Activated CD4-positive, alpha-beta T cell treated with anti-CD3 and anti-CD28 coated beads, Interleukin-2, amount 50 U/mL, for 16 hours (primary cell): Measurements from ENCODE around the gene BASP1.
"Not testable (repeated sequence)": the region's sequence is repeated elsewhere in the genome, so short reads cannot be mapped to it uniquely, and the experiment has no call there.

Experiments used
- DNase-seq: peaks from one replicate; pipeline ENCODE4 v3.0.0-alpha.2; 2020

Gene BASP1

DNA sequence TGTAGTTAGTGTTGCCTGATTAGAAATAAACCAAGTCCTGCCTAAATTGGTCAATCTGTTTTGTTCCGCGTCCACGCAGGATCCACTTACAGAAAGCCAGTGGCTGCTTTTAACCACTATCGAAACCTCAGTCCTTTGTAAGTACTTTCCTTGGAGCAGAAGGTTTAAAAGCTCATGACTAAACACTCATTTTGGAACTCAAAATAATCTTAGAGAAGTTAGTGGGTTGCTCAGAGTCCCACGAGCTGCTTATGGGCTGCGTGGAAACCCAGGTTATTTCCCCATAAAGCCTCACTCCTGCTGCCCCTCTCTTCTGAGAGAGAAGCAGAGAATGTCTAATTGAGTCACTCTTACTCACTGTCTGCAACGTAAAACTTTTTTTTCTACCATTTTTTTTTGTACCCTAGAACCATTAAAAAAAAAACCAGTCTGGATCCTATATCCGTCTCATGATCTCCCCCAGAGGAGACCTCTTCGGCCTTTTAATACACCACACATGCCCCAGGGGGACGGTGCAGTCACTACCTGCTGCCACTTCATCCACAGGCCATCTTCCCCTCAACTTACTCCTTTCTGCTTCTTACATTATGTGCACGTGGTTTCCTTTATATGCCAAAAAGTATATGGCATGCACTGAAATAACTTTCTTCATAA lies 7.6 kb downstream of the BASP1 start:
- DNase-seq: no peak

DNA sequence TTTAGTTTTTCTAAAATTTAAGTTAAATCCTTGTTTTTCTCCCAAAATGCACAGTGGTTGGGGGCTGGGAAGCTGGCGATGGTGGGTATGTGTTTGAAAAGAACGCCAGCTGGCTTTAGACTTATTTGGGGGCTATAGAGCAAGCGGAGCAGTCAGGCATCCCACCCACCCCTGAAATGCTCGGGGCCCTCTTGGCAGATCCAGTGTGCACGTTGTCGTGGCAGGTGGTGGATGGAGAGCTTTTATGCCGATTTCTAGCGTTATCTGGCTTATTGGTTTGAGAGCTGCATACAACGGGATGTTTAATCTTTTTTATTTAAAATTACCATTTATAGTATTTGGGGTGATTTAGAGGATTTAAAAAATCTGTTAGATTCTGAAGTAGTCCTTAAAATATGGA lies 8.1 kb downstream of the BASP1 start:
- no peak for DNase-seq

DNA sequence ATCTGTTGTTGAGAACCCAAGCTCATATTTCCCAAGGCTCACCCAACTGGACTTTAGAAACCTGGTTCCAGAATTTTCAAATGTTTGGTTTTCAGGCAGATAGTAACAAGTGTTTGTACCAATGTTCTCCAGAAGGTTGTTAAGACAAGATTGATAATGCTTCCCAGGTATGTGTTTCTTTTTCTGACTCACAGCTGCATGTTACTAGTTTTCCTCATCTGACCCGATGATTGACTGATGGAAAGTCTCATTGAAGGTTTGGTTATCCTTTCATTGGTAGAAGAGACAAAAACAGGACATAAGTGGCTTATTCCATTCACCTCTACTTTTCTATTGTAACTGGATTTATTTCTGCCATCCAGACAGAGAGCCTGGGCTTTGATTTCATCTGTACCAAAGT lies 10.4 kb downstream of the BASP1 start:
- DNase-seq: no peak

GRCh38 chr5:17228821-17229291 lies 11.4 kb downstream of the BASP1 start:
- DNase-seq: peak; percentile 20

DNA sequence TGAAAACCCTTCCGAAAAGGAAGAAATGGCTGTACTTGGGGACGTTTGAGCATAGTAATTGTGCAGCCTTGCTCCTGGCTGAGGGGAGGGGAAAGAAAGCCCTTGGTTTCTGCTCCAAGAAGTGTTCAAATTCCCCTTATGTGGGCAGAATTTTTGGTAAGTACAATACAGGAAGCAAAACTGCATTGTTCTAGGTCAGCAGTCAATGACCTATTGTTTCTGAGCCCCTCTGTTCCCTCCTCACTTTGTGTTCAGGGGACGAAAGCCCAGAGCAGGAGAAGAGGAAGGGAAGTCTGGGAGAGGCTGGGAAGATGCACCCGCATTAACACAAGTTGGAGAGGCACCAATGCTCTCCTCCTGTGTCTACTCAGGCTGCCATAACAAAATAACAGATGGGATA lies 11.9 kb downstream of the BASP1 start:
- no peak for DNase-seq

- no peak for DNase-seq
Measured at GRCh38 chr5:17230191-17230590, 12.8 kb downstream of the BASP1 start.

GRCh38 chr5:17230808-17231525 lies 13.5 kb downstream of the BASP1 start:
- DNase-seq: no peak

- DNase-seq: no peak
Measured at GRCh38 chr5:17232405-17232804, 15.0 kb downstream of the BASP1 start.

DNA sequence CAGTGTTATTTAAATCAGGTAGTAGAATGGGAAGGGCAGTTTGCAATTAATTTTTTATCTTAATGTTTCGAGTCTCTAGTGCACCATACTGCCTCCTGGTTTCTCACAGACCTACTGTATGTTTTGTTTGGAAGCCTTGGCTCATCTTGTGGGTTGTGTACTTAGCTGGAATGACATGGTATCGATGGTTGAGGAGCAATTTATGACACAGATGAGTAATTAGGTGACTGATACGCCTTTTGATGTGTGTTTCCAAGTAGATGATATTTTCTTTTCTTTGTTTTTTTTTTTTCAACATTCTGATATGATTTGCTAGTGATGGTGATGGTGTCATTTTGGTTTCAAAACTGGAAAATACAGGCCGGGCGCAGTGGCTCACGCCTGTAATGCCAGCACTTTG lies 16.1 kb downstream of the BASP1 start:
- DNase-seq: peak; percentile 2

- no peak for DNase-seq
Measured at GRCh38 chr5:17234374-17234773, 16.9 kb downstream of the BASP1 start.

- DNase-seq: no peak
Measured at GRCh38 chr5:17235731-17236330, 18.4 kb downstream of the BASP1 start.

GRCh38 chr5:17238521-17239041 lies 21.1 kb downstream of the BASP1 start:
- DNase-seq: no peak

GRCh38 chr5:17239953-17240352 lies 22.5 kb downstream of the BASP1 start:
- DNase-seq: no peak

DNA sequence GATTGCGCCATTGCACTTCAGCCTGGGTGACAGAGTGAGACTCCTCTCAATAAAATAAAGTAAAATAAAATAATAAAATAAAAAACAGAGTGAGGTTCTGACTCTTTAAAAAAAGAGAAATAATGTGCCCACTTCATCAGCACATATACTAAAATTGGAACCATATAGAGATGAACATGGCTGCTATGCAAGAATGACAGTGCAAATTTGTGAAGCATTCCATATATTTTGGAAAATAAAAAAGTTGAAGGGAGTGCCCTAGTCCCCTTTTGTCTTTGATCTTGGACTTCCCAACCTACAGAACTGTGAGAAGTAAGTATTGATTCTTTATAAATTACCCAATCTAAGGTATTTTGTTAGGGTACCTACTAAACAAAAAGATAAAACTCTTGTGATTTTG lies 23.1 kb downstream of the BASP1 start:
- DNase-seq: no peak

GRCh38 chr5:17241635-17242034 lies 24.2 kb downstream of the BASP1 start:
- DNase-seq: no peak

DNA sequence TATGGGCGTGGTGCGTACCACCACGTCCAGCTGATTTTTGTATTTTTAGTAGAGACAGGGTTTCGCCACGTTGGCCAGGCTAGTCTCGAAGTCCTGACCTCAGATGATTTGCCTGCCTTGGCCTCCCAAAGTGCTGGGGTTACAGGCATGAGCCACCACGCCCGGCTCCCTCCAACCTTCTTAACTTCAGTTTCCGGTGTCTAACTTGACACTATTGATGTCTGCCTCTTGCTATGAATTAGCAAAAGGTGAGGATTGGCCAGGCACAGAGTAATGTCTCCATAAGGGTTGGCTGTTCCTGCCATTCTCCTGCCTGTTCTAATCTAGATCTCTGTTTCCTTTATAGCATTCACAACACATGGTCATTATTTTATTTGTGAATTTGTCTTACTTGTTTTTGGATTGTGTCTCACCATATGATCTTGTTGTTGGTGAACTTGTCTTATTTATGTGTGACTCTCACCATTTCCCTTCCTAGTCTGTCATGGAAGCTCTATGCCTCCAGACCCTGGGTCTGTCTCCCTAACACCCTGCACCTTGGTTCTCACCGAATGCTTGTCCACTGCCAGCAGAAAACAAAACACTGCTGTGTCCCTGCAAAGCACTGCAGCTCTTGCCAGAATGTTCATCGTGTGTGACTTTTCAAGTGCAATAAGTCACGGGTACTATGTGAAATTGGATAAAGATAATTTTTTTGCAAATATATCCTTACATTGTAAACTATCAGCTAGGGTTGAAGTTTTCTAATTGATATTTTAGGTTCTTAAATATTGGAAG lies 26.0 kb downstream of the BASP1 start:
- no peak for DNase-seq

- no peak for DNase-seq
Measured at GRCh38 chr5:17249029-17249634, 31.7 kb downstream of the BASP1 start.

DNA sequence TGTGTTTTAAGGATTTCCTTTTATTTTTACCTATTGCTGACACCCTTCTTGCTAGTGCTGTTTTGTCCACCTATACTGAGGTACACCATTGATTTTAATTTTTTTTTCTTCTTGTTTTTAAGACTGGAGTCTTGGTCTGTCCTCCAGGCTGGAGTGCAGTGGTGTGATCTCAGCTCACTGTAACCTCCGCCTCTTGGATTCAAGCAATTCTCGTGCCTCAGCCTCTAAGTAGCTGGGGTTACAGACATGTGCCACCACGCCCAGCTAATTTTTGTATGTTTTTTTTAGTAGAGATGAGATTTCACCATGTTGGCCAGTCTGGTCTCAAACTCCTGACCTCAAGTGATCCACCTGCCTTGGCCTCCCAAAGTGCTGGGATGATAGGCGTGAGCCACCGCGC lies 32.4 kb downstream of the BASP1 start:
- not testable (repeated sequence) for DNase-seq

GRCh38 chr5:17252543-17252942 lies 35.1 kb downstream of the BASP1 start:
- DNase-seq: no peak

GRCh38 chr5:17255471-17256021 lies 38.1 kb downstream of the BASP1 start:
- no peak for DNase-seq

DNA sequence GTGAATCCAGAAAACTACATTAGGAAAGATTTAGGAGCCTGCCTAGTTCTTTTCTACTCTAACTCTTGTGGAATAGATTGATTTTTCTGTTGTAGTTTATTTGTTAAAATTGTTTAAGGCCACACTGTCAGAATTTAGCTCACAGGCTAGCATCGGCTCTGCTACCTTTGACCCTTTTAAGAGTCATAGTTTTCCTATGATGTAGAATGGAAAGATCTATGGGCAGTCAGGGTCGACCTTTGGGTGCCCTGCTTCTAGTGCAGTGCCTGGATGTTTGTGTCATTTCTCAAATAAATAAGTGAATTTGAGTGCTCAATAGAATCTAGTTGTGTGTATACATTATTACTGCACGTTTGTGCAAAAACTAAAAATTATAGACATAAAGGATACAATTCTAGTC lies 38.7 kb downstream of the BASP1 start:
- DNase-seq: no peak

DNA sequence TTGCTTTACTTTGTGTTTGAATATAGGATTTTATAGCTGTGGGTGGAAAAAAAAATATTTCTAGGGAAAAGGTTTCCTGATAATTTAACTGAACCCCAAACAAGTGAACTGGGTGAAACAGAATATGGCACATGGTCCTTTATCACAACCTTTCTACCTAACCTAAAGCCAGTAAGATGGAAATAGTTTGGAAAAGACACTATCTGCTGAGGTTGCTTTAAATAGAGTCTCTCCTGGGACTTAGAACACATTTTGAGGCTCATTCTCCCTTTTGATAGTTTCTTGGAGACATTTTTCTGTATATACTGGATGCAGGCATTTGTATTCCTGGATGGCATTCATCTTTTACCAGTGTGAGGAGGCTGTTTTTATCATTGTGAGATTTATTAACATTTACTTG lies 39.4 kb downstream of the BASP1 start:
- DNase-seq: no peak
